Activated CD8-positive, alpha-beta memory T cell treated with anti-CD3 and anti-CD28 coated beads, Interleukin-2, amount 50 U/mL, for 48 hours (primary cell): ENCODE results near the gene AAR2.

Experiments
- DNase-seq: peaks from one replicate; pipeline ENCODE4 v3.0.0-alpha.2; 2020

The AAR2 gene

GRCh38 chr20:36218380-36219064 lies 17.8 kb upstream of the AAR2 start:
- no peak for DNase-seq

GRCh38 chr20:36219671-36220220 lies 16.5 kb upstream of the AAR2 start:
- DNase-seq = no peak

DNA sequence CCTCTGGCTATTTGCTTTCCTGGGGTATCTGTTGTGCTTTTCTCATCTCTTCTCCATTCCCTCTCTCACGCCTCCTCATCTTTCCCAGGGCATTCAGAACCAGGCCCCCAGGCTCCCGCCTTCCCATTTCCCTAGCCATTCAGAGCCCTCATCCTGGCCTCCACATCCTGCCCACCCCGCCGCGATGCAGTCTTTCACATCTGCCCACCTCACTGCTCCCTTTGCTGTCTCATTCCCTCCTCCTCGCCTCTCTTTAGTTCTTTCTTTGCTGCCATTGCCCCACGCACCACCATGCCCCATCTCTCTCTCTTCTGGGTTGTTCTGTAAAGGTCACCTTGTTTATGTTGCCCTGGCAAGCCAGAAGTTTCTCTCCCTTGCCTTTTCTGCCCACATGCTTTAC lies 10.6 kb upstream of the AAR2 start:
- no peak for DNase-seq

DNA sequence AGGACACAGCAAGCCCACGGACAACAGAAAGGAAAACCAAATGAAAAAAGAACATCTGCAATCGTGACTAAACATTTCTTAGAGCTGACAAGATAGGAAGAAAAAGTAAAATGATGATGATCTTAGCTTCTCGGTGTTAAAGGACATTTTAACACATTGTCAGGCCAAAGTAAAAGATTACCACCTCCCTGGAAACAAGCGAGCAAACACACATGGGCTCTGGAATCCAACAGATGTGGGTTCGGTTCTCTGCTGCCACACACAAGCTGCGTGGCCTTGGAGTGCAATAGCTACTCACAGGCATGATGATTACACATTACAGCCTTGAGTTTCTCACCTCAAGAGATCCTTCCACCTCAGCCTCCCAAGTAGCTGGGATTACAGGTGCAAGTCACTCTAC lies 7.5 kb upstream of the AAR2 start:
- DNase-seq = no peak

DNA sequence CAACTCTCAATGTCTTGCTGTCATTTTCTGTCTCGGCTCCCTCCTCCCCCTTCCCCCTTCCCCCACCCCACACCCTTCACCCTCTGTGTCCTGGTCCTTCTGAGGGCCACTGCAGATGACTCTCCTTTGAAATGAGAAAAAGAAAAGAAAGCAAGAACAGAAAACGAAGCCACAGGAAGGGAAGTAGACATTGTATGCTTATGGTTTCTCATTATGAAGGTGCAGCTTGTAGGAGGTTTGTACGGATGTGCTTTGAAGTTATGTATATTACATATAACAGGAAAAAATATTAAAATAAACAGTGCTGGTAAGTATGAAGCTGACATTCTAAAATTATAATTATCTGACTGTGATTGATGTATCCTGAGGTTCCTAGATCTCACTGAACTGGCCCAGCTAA lies 6.3 kb upstream of the AAR2 start:
- DNase-seq = no peak

DNA sequence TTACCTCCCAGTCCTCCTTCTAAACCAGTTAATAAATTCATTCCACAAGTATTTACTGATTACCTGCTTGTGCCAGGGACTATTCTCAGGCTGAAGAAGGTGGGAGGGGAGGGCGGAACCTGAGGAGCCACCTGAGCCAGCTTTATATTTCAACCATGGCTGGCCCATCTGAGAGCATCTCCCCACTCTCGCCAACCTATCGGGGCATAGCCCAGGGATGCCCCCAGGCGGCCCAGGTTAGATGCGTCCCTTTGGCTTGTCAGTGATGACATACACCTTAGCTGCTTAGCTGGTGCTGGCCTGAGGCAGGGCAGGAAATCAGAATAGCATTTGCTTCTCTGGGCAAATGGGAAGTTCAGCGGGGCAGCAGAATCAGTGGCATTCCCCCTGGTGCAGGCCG lies 4.9 kb upstream of the AAR2 start:
- DNase-seq = no peak

DNA sequence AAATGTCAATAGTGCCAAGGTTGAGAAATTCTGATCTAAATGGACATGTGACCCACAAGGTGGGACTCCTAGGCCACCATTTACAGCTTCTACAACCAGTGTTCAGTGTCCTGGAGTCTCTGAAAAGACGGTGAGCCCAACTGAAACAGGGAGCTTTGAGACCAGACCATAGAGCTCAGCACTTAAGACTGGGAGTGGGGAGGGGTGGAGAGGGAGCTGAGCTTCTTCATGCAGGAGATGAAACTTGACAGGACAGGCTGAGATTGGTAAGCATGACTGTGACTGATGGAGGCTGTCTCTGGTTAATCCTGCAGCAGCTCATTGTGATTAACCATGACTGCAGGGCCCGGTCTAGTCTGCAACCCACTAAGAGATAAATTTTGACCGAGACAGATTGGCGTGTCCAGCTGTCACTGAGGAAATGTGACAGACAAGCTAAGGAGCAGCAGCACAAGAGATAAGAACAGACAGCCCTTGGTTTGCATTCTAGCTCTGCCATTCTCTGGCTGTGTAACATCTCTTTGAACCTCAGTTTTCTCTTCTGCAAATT lies 1.4 kb upstream of the AAR2 start:
- DNase-seq = no peak

DNA sequence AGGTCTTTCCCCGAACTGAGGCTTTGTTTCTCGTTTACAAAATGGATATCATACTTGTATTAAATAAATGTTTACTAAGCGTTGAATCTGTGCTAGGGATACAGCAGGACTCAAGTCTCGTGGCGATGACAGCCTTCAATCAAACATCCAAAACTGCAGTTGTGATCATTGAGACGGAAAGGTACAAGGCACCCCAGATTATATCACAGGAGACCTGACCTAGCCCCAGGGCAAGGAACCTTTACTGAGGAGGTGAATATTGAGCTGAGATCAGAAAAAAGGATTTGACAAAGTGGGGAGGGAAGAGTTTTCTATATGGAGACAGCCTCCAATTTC lies 476 bp downstream of the AAR2 start:
- DNase-seq = no peak

DNA sequence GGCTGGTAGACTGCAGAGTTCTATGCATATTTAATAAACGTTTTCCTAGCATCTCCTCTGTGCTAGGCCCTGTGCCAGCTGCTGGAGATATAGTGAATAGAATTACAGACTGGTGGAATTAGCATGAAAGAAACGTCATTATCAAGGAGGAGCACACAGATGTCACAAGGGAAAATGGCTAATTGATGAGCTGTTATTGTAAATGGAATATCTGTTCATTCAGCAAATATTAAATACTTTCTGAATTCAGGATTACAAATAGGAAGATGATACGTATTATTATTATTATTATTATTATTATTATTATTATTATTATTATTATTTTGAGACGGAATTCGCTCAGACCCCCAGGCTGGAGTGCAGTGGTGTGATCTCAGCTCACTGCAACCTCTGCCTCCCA lies 1.2 kb downstream of the AAR2 start:
- DNase-seq = no peak

DNA sequence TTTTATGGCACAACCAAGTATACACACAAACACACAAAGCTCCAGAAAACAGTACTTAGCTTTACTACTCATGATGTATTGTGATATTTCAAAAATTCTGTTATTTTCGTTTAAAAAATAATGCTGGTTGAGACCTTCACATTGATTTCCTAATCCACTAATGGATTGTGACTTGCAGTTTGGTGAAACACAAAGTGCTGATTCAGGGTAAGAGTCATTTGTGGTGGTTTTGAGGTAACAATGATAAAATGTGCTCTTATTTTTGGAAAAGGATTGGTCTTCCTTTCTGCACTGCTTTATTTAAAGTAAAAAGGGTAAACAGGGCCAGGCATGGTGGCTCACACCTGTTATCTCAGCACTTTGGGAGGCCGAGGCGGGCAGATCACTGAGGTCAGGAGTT lies 1.9 kb downstream of the AAR2 start:
- no peak for DNase-seq

- no peak for DNase-seq
Measured at GRCh38 chr20:36238760-36239159, 2.5 kb downstream of the AAR2 start.

- no peak for DNase-seq
Measured at GRCh38 chr20:36240076-36240475, 3.8 kb downstream of the AAR2 start.

DNA sequence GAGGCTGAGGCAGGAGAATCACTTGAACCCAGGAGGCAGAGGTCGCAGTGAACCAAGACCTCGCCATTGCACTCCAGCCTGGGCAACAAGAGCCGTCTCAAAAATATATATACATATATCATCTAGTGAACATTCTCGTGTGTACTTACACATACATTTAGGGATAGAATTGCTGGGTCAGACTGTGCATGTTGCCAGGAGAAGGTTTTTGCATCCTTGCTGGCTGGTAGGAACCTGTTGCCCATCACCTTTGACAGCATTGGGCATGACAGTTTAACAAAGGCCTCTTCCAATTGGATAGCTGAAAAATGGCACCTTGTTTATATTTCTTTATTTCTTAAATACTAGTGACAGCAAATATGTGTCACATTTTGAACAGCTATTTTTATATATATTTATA lies 5.4 kb downstream of the AAR2 start:
- no peak for DNase-seq

DNA sequence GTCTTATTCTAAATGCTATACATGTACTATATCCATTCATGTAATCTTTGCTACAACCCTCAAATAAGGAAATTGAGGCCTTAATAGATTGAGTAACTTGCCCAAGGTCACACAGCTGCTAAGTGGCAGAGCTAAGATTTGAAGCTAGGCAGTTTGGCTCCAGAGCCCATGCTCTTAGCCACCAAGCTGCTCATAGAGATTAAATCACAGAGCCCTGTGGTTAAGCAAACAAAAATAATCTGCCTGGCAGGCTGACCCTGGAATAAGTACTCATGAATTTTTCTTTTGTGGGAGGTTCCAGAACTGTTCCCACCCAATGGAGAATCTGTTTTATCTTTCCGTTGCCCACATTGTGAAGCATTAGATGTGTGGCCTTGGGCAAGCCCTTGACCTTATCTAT lies 7.4 kb downstream of the AAR2 start:
- no peak for DNase-seq

DNA sequence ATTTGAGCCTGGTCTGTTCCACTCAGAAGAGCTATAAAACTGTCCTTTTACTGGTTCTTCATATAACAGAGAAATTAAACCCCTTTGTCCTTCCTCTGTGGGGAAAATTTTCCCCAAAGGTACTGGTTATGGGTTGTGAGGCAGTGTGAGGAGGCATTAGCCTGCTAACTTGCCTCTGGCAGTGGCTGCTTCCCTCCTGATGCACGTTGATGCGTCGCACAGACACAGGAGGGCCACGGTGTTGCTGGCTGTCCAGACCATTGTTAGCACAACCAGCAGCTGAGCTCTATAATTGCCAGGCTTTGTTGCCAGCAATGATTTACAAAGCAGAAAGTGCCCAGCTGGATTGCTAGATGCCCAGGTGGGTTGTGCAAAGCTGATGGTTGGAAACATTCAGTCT lies 10.1 kb downstream of the AAR2 start:
- no peak for DNase-seq

- DNase-seq = no peak
Measured at GRCh38 chr20:36248836-36249235, 12.6 kb downstream of the AAR2 start.

- DNase-seq = no peak
Measured at GRCh38 chr20:36249450-36249849, 13.2 kb downstream of the AAR2 start.

DNA sequence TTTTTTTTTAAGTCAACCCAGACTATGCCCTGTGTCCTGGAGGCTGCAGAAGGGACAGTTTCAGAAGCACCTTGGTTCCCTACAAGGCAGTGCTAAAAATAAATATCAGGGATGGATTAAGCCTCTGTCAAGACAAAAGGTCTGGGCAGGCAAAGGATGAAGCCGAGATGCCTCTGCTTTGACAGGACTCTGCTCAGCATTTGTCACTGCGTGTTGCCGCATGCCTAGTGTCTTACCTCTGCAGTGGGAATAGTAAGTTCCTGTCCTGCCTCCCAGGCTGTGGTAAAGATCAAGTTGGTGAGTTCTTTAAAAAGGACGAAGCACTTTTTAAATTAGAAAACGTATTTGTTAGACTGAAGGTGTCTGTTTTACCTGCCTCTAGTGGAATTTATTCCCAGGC lies 15.1 kb downstream of the AAR2 start:
- DNase-seq = no peak

DNA sequence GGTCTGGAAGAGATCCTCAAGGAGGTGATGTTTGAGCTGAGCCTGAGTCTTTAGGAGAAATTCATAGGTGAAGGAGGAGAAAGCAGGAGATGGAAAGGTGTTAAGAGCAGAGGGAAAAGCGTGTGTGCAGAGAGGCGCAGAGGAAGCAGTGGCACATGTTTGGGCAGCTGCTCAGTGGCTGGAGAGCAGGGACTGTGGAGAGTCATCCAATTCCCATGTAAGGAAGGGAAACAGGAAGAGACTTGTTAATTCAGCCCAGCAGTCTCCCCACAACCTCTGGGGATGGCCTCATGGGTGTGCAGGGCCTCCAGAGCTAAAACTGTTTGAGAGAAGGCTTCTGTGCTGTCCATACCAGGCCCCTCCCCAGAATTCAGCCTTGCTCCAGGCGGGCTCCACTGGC lies 16.2 kb downstream of the AAR2 start:
- no peak for DNase-seq

- DNase-seq = no peak
Measured at GRCh38 chr20:36253036-36253435, 16.8 kb downstream of the AAR2 start.

DNA sequence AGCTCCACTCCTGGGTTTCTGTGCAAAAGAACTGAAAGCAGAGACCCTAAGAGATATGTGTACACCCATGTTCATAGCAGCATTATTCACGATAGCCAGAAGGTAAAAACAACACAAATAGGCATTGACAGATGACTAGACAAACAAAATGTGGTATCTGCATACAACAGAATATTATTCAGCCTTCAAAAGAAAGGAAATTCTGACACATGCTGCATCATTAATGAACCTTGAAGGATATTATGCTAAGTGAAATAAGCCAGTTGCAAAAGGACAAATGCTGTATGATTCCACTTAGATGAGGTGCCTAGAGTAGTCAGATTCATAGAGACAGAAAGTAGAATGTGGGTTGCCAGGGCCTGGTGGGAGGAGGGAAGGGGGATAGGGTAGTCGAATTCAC lies 17.8 kb downstream of the AAR2 start:
- no peak for DNase-seq

- DNase-seq = no peak
Measured at GRCh38 chr20:36255445-36255844, 19.2 kb downstream of the AAR2 start.

DNA sequence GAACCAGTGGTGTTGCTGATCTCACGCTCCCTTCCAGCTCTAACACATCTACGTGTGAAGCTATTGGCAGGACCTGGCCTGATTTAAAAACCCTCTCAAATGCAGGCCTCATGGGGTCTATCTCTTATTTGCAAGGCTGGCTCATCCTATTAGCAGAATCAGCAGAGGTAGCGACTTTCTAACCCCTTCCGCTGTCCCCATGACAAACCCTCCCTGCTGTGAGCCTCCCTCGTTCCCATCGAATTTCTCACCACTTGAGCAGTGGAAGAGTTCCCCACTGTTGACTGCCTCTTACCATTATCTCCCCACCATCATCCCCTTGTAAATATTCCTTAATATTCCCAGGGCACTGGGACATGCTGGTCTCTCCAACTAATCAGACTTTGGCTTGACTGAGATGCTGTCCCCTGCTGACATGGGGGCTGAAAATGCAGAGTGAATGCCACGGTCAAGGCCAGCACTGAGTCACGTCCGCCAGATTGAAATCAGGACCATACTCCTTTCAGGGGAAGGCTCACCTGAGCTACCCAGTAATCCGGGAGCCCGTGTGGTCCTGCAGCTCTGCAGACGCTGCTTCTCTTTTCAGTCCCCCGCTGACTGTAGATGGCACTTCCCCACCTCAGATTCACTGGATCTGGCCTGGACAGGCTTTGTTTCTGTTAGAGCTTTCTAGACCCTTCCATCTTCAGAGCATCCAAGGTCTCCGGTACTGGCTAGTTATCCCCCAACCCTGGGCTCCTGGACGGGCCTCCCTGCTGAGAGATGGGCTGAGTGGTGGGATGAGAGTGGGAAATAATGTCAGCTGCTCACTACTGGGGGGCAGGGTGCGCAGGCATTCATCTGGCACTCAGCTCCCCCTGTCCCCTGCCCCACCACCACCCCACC lies 23.1 kb downstream of the AAR2 start:
- DNase-seq = no peak

- no peak for DNase-seq
Measured at GRCh38 chr20:36260316-36260715, 24.0 kb downstream of the AAR2 start.
